GM21528 (cell line): ENCODE measurements around the gene SPG7.
"Not testable (repeated sequence)": the region's sequence is repeated elsewhere in the genome, so short reads cannot be mapped to it uniquely, and the experiment has no call there.

Source experiments
- ATAC-seq: cut with Tn5 transposase; IDR thresholded peaks from one replicate; pipeline ENCODE4 v1.9.1; 2021; ENCODE audit warnings: mild to moderate bottlenecking, moderate library complexity; ENCODE audit not compliant: unreplicated experiment, low FRiP score

SPG7 gene

DNA sequence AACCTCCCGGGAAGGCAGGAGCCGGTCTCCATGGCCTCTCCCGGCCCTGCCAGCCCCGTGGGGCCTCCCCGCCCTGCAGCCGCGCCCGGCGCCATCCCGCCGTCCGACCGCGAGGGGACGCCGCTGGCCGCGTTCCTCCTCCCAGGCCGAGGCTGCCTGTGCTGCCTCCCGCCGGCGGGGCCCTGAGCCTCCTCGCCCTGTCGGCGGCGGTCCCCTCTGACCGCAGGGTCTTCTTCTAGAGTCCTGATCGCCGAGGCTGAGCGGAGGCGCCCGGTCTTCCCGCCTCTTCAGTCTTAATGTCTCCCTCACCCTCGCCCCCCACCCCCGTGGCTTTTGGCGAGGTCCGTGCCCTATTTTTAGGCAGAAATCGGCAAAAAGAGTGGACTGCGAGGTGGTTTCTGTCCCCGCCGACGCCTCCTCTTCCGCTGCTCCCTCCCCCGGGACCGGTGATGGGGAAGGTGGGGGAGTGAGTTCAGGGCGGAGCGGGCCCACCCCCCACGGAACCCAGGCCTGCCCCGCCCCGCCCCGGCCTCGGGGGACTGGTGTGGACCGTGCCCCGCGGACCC, 66.6 kb downstream of the SPG7 start:
- ATAC-seq, result no peak

DNA sequence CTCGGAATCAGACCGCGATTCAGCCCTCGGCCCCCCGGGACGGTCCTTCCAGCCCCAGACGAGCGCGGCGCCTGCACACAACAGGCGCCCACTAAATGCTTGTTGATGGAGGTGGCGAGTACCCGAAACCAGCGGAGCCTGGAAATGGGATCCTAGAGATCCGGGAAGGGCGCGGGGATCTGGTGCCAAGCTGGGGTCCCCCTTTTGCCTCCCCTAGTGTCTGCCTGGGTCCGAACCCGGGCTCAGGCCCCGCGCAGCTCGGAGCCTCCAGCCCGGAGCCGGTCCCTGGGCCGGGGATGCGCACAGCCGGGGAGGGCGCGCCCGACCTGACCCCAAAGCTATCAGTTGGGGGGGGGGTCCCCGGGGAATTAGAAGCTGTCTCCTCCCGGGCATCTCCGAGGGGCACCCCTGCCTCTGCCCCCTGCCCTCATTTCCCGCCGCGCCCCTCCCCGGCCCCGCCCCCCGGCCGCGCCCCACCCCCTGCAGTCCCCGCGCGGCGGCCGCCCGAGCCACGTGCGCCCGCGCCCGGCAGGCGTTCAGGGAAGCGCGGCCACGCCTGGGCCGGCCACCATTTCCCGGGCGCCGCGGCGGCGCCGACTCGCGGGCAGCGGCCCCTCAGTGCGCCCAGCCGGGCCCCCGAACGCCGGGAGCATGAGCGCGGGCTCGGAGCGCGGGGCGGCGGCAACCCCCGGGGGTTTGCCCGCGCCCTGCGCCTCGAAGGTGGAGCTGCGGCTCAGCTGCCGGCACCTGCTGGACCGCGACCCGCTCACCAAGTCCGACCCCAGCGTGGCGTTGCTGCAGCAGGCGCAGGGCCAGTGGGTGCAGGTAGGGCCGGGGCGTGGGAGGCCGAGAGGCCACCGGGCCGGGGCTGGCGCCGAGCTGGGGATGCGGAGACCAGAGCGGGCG, 67.3 kb downstream of the SPG7 start, which contains the start of gene CPNE7:
CPNE7 (plus strand) TSS at position 512 of the 906 bp plus-strand sequence; CDS start at position 652, 140 bp downstream.
- no peak for ATAC-seq

DNA sequence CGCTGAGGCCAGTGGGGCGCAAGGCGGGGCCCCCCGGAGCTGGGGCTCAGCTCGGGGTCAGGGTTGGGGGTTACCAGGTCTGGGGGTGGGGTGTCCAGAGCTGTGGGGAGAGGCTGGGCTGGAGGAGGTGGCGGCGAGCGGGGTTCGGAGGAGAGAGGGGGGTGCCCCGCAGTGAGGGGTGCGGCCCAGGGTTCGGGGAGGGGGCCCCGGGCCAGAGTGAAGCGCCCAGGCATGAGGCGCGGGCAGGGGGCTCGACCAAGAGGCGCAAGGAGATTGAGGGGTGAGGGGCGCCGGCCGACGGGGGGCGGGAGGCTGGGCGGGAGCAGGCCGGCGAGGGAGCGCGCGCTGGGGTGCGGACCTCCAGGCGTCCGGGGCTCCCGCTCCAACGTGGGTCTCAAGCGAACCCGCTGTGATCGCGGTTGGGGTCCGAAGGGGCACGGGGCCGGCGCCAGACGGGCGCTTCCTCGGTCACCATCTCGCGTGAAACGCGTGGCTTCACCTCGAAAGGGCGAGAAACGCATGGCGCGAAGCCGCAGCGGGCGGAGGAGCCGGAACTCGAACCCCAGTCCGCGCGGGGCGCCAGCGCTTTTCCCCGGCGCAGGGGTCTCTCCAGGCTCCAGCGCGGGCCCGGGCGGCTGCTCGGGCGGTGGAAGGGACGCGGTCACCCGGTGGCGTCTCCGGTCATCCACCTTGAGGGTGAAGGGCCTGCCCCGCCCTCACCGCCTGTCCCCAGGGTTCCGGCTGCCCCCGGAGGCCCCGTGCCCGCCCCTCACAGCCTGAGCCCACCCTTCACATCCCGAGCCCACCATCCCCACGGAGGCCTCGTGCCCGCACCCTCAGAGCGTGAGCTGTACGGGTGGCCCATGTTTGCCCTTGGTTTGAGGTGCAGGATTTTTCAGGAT, 68.2 kb downstream of the SPG7 start:
- no peak for ATAC-seq

DNA sequence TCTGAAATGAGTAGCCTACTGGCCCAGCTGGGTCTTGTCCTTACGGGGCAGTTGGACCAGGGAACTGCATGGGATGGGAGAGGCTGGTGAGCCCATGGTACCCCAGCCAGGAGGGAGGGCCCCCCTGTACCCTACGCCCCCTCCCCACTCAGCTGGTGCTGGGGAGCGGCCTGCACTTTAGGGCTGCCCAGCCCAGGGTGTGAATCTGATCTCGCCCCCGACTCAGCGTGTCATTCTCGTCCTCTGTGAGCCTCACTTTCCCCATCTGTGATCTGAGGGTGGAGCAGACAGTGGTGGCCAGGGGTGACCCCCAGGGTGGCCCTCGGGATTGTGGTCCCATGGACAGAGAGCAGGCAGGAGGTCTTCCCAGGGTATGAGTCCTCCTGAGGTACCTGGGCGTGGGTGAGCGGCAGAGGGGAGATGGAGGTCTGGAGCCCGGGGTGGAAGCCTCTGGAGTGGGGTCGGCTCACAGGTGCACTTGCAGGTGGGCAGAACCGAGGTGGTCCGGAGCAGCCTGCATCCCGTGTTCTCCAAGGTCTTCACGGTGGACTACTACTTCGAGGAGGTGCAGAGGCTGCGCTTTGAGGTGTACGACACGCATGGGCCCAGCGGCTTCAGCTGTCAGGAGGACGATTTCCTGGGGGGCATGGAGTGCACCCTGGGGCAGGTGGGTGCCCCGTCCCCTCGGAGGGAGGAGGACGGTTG, 69.0 kb downstream of the SPG7 start:
- ATAC-seq, result no peak

- ATAC-seq, result no peak
Observed at GRCh38 chr16:89579351-89579750, 71.1 kb downstream of the SPG7 start.

DNA sequence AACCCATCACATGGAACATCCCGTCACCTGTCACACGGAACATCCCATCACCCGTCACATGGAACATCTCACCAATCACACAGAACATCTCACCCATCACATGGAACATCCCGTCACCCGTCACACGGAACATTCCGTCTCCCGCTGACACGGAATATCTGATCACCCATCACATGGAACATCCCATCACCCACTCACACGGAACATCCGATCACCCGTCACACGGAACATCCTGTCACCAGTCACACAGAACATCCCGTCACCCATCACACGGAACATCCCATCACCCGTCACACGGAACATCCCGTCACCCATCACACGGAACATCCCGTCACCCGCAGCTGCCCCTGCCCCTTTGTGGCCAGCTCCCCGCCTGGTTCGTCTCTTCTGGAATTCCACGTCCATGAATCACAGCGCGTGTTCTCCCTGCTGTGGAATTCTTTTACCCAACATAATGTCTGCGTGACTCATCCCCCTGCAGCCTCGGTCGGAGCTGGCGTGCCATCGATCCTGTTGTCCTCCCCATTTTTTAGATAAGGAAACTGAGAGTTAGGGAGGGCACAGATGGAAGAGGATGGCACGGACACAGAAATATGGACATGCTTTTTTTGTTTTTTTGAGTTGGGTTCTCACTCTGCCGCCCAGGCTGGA, 73.0 kb downstream of the SPG7 start:
- no peak for ATAC-seq

- no peak for ATAC-seq
Observed at GRCh38 chr16:89581861-89582563, 73.8 kb downstream of the SPG7 start.

GRCh38 chr16:89582614-89583196, 74.5 kb downstream of the SPG7 start:
- no peak for ATAC-seq

DNA sequence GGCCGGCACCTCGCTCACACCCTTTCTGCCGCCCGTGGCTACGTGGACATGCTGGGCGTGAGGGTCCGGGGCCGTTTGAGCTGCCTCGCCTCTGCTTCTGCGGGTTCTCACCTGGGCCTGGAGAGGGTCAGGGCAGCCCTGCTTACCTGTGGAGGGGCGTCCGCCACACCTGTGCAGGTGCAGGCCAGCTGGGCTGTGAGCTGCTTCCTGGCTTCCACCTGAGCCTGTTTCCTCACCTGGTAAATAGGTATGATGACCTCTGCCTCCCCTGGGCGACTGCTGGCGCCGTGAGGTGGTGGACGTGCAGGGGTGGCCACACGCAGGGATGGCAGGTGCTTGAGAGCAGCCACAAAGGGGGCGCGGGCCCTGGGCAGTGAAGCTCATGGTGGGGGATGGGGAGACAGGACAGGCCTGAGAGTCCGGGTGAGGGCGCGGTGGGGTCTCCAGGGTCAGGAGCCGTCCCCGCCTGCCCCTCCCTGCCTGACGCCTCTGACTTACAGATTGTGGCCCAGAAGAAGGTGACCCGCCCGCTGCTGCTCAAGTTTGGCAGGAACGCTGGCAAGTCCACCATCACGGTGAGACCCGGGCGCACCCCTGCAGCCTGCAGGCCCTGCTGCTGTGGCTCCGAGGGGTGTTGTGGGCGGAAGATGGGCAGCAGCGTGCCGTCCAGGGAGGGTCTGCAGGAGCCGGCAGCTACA, 75.1 kb downstream of the SPG7 start:
- no peak for ATAC-seq

DNA sequence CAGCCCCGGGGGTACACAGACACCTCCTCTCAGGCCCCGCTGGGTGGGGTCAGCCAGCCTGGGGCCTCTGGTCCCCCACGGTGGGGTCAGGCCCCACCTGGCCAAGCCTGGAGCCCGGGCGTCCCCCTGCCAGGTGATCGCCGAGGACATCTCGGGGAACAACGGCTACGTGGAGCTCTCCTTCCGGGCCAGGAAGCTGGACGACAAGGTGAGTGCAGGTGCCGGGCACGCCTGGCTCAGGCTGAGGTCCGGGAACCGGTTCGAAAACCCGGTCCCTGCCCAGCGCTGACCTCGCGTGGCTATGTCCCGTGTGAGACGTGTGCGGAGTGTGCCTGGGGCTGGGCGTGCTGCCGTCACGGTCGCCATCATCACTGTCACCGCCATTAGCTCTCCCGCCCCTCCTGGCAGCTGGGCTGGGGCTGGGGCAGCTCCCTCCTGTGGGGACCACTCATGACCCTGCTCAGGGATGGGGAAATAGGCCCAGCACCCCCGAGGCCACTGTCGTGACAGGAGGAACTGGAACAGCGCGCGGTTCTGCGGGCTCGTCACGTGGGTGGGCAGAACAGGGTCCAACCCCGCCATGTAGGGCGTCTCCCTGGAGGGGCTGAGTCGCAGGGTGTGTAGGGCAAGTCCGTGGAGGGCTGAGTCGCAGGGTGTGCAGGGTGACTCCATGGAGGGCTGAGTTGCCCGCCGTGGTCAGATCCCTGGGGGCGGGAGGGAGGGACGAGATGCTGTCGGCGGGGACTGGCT, 75.9 kb downstream of the SPG7 start:
- ATAC-seq, result no peak

GRCh38 chr16:89584768-89585549, 76.8 kb downstream of the SPG7 start:
- no peak for ATAC-seq

DNA sequence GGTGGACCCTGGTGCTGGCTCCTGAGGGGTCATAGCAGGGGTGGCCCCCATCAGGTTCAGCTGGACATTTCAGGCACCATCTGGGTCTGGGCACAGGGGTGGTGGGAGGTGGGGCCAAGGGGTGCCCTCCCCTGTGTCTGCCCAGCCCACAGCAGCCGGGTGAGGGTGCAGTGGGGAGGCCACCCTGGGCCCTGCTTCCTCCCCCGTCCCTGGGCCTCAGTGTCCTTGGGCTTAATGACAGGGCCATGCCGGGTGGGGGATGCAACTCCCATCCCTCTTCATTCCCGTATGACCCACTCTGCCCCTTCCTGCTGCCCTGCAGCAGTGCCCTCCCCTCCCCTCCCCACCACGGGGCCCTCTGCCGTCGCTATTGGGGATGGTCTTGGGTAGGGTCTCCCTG, 78.0 kb downstream of the SPG7 start:
- no peak for ATAC-seq

DNA sequence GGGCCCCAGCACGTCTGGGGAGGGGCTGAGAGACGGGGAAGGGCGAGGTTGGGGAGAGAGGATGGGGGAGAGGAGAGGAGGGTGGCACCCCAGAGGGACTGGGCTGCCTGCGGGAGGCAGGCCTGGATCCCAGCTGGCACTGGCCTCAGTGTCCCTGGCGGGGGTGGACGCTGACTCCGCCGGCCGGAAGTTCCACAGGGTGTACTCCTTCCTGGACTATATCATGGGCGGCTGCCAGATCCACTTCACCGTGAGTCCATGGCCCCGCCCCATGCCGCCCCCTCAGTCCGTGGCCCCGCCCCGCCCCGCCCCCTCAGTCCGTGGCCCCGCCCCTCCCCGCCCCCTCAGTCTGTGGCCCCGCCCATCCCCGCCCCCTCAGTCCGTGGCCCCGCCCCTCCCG, 78.7 kb downstream of the SPG7 start:
- no peak for ATAC-seq

GRCh38 chr16:89587676-89588075, 79.5 kb downstream of the SPG7 start:
- not testable (repeated sequence) for ATAC-seq

- no peak for ATAC-seq
Observed at GRCh38 chr16:89588413-89589109, 80.4 kb downstream of the SPG7 start.

GRCh38 chr16:89589241-89589926, 81.2 kb downstream of the SPG7 start:
- ATAC-seq, result no peak
